ENCODE data around the gene FOXK2.
A peak's percentile ranks its signal among the peaks of the same experiment; 100 is the strongest.

The FOXK2 gene

GRCh38 chr17:82644148-82644547 lies 124.6 kb downstream of the FOXK2 start:
- no peak for DNase-seq (ENCODE audit: low spot score)

GRCh38 chr17:82645516-82645915 lies 126.0 kb downstream of the FOXK2 start:
- no peak for DNase-seq (ENCODE audit: low spot score)

- DNase-seq (ENCODE audit: low spot score) = peak; percentile 56
Measured at GRCh38 chr17:82647593-82648164, 128.1 kb downstream of the FOXK2 start.

GRCh38 chr17:82648165-82648668 lies 128.7 kb downstream of the FOXK2 start, which contains the start of gene WDR45B:
Gene WDR45B (minus strand): TSS chr17:82648444. CDS start chr17:82648340, 104 bp downstream.
- peak; percentile 97 for DNase-seq (ENCODE audit: low spot score)

GRCh38 chr17:82648742-82649331 lies 129.3 kb downstream of the FOXK2 start:
- DNase-seq (ENCODE audit: low spot score) = peak; percentile 72

GRCh38 chr17:82649501-82650261 lies 130.1 kb downstream of the FOXK2 start:
- DNase-seq (ENCODE audit: low spot score) = no peak

- DNase-seq (ENCODE audit: low spot score) = no peak
Measured at GRCh38 chr17:82650723-82651122, 131.2 kb downstream of the FOXK2 start.

GRCh38 chr17:82653651-82654528 lies 134.4 kb downstream of the FOXK2 start:
- DNase-seq (ENCODE audit: low spot score) = no peak
